Karpas-422 (cell line): ENCODE measurements around the gene AIF1L. TPM values are rescaled to one million over a fixed set of nuclear protein-coding genes. Genes with fewer than 3 reads are reported as not detected.
"Not testable (repeated sequence)": the region's sequence is repeated elsewhere in the genome, so short reads cannot be mapped to it uniquely, and the experiment has no call there.

Source experiments
- DNase-seq: peaks from one replicate; pipeline ENCODE4 v3.0.0-alpha.2; 2015
- H2AFZ ChIP-seq: fragments of 200-600 bp; sonication (generic); 2 replicates; pipeline ENCODE4 v1.6.1; 2014; ENCODE audit warnings: antibody characterized with exemption, low read length, mixed read lengths
- H3K27ac ChIP-seq: fragments of 200-600 bp; sonication (generic); 2 replicates; pipeline ENCODE4 v1.5.1; 2014; ENCODE audit warnings: mild to moderate bottlenecking, low read length, moderate library complexity
- H3K27me3 ChIP-seq: fragments of 200-600 bp; sonication (generic); 2 replicates; pipeline ENCODE4 v1.6.1; 2014; ENCODE audit warnings: low read length, mixed read lengths
- H3K36me3 ChIP-seq: fragments of 200-600 bp; sonication (generic); 2 replicates; pipeline ENCODE4 v1.6.1; 2014; ENCODE audit warnings: low read length, mixed read lengths; ENCODE audit not compliant: insufficient read depth
- H3K4me1 ChIP-seq: fragments of 200-600 bp; sonication (generic); 2 replicates; pipeline ENCODE4 v1.6.1; 2014; ENCODE audit warnings: mild to moderate bottlenecking, low read length, mixed read lengths
- H3K4me2 ChIP-seq: fragments of 200-600 bp; sonication (generic); 2 replicates; pipeline ENCODE4 v1.6.1; 2014; ENCODE audit warnings: low read length, low read depth, mild to moderate bottlenecking; ENCODE audit not compliant: poor library complexity, severe bottlenecking
- H3K4me3 ChIP-seq: fragments of 200-600 bp; sonication (generic); 2 replicates; pipeline ENCODE4 v1.5.1; 2014; ENCODE audit warnings: mild to moderate bottlenecking, antibody characterized with exemption, low read length, mixed read lengths
- H3K79me2 ChIP-seq: fragments of 200-600 bp; sonication (generic); 2 replicates; pipeline ENCODE4 v1.6.1; 2014; ENCODE audit warnings: mild to moderate bottlenecking, low read length, mixed read lengths
- H3K9ac ChIP-seq: fragments of 200-600 bp; sonication (generic); 2 replicates; pipeline ENCODE4 v1.6.0; 2014; ENCODE audit warnings: low read length
- H3K9me2 ChIP-seq: fragments of 200-600 bp; sonication (generic), shearing (Covaris generic); replicated peaks from 2 replicates; pipeline ENCODE4 v1.6.0; 2014; ENCODE audit warnings: mild to moderate bottlenecking, low read length, moderate library complexity; ENCODE audit not compliant: insufficient read depth
- H3K9me3 ChIP-seq: fragments of 300-700, 200-600 bp; sonication (generic); 2 replicates; pipeline ENCODE4 v1.6.1; 2014; ENCODE audit warnings: low read length, mixed read lengths
- H4K20me1 ChIP-seq: fragments of 200-600 bp; sonication (generic); 2 replicates; pipeline ENCODE4 v1.6.1; 2014; ENCODE audit warnings: mild to moderate bottlenecking, antibody characterized with exemption, low read length, low read depth; ENCODE audit not compliant: insufficient read depth
- total RNA-seq: library from RNA; depleted of rRNA; stranded (reverse); fragments of >200 nt; shearing (Covaris generic); gene quantifications from 2 replicates; pipeline ENCODE4 v1.2.3, GENCODE V29; 2014; ENCODE audit warnings: low replicate concordance

The AIF1L gene
- total RNA-seq, 1 experiment from 2014 or later = not detected

- Histone ChIP-seq H2AFZ (no peak overlapping the region), H3K27ac (no peak overlapping the region), H3K79me2 (no peaks in the 10 kb centered on the region), H3K9me3 (no peaks in the 10 kb centered on the region), H3K27me3 (no peaks in the 10 kb centered on the region), H4K20me1 (no peaks in the 10 kb centered on the region), H3K4me1 (no peaks in the 10 kb centered on the region), H3K4me3 (no peak overlapping the region), H3K4me2 (no peak overlapping the region), H3K9me2 (no peaks in the 10 kb centered on the region), H3K36me3 (no peaks in the 10 kb centered on the region), H3K9ac (no peak overlapping the region)
- DNase-seq = no peak
These were observed 2.3 kb upstream of the AIF1L start for GRCh38 chr9:131094015-131094414.

GRCh38 chr9:131094622-131095021 is 1.7 kb upstream of the AIF1L start:
- no peak overlapping the region for H2AFZ ChIP-seq
- no peaks in the 10 kb centered on the region for H3K9me3 ChIP-seq
- no peaks in the 10 kb centered on the region for H3K9me2 ChIP-seq
- no peaks in the 10 kb centered on the region for H3K27me3 ChIP-seq
- no peak overlapping the region for H3K4me3 ChIP-seq
- no peaks in the 10 kb centered on the region for H3K79me2 ChIP-seq
- H4K20me1 ChIP-seq = no peaks in the 10 kb centered on the region
- no peak overlapping the region for H3K4me2 ChIP-seq
- no peak overlapping the region for H3K9ac ChIP-seq
- H3K27ac ChIP-seq = no peak overlapping the region
- no peak for DNase-seq
- H3K36me3 ChIP-seq = no peaks in the 10 kb centered on the region
- no peaks in the 10 kb centered on the region for H3K4me1 ChIP-seq

- Histone ChIP-seq H3K9me2 (no peaks in the 10 kb centered on the region), H2AFZ (no peak overlapping the region), H3K4me2 (no peak overlapping the region), H3K4me3 (no peak overlapping the region), H4K20me1 (no peaks in the 10 kb centered on the region), H3K36me3 (no peaks in the 10 kb centered on the region), H3K27me3 (no peaks in the 10 kb centered on the region), H3K9ac (no peak overlapping the region), H3K27ac (no peak overlapping the region), H3K79me2 (no peaks in the 10 kb centered on the region), H3K9me3 (no peaks in the 10 kb centered on the region), H3K4me1 (no peaks in the 10 kb centered on the region)
- DNase-seq = no peak
These were observed 564 bp upstream of the AIF1L start for GRCh38 chr9:131095666-131096268.

DNA sequence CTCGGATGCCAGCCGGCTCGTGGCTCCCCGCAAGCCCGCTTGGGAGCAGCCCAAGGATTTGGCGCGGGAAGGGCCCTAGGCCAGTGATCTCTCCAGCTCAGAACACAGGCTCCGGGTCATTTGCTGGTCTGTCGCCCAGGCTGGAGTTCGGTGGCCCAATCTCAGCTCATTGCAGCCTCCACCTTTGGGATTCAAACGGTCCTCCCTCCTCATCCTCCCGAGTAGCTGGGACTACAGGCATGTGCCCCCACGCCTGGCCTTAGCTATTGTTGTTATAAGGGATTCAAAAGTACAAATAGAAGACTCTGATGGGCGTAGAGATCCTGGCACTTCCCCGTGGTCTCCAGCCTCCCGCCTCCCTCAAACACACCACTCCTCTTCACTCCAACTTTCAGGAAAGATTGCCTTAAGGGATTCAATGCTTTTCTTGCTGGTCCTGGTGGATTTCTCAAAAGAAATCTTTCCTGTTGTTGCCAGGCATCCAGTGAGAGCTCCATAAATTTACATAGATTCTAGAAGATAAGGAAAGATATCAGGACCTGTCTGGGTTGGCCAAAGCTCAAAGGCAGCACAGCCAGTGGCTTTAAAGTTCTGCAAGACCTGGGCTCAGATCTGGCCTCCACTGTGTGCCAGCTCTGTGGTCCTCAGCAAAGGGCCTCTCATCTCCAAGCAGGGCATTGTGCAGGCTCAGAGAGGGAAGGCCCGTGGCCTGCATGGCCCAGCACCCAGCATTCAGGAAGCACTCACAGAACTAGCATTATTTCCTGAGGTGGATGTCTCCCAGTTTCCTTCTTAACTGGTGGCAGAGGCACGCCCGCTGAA is 1.0 kb downstream of the AIF1L start:
- DNase-seq = no peak
- Histone ChIP-seq H3K9me2 (no peaks in the 10 kb centered on the region), H3K4me1 (no peaks in the 10 kb centered on the region), H3K4me3 (no peak overlapping the region), H3K79me2 (no peaks in the 10 kb centered on the region), H4K20me1 (no peaks in the 10 kb centered on the region), H3K4me2 (no peak overlapping the region), H3K27ac (no peak overlapping the region), H3K27me3 (no peaks in the 10 kb centered on the region), H3K9ac (no peak overlapping the region), H3K9me3 (no peaks in the 10 kb centered on the region), H3K36me3 (no peaks in the 10 kb centered on the region), H2AFZ (no peak overlapping the region)

DNA sequence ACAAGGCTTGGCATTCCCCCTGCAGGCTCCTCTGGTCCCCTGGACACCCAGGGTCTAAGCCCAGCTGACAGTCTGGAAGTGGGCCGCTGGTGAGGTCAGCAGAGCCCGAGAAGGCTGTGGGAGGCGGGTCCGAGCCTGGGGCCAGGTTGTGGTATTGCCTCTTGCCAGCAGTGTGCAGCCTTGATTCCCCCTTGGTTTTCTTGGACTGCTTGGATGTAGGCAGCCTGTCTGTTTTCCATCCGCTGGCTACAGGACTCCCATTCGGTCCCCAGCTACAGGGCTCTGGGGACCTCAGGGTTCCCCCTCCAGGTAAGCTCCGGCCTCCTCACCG is 1.6 kb downstream of the AIF1L start:
- no peak overlapping the region for H3K9ac ChIP-seq
- H3K27ac ChIP-seq = no peak overlapping the region
- H3K9me2 ChIP-seq = no peaks in the 10 kb centered on the region
- H3K27me3 ChIP-seq = no peaks in the 10 kb centered on the region
- H4K20me1 ChIP-seq = no peaks in the 10 kb centered on the region
- H3K79me2 ChIP-seq = no peaks in the 10 kb centered on the region
- no peaks in the 10 kb centered on the region for H3K36me3 ChIP-seq
- DNase-seq = no peak
- H3K4me3 ChIP-seq = no peak overlapping the region
- no peaks in the 10 kb centered on the region for H3K4me1 ChIP-seq
- H3K9me3 ChIP-seq = no peaks in the 10 kb centered on the region
- H3K4me2 ChIP-seq = no peak overlapping the region
- no peak overlapping the region for H2AFZ ChIP-seq

DNA sequence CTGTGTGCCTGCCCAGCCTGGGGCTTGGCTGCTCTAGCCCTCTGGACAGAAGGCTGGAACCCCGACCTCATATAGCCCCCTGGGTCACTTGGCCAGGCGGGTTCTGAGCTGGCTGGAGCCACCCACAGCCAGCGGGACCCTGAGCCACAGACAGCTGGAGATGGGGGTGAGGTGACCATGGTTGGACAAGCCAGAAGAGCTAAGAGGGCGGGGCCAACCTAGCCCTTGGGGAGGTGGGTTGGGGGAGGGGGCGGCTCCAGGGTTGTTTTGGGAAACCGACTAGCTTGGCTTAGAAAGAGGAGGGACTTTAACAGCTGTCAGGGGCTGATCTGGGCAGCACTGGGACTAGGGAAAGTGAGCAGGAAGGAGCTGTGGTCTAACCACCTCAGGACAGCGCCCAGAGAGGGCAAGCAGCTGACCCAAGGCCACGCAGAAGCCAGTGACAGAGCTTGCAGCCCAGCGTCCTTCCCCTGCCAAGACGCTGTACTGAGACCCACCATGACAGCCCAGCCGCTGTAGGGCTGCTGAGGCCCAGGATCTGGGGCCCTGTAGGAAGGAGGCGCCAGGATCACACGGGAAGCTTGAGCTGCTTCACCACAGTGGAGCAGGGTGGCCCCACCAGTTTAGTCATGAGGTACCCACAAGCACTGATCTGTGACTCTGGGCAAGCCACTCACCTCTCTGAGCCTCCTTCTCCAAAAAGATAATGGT is 2.2 kb downstream of the AIF1L start:
- Histone ChIP-seq H3K4me1 (no peaks in the 10 kb centered on the region), H3K9me2 (no peaks in the 10 kb centered on the region), H3K9me3 (no peaks in the 10 kb centered on the region), H3K27me3 (no peaks in the 10 kb centered on the region), H3K4me2 (no peak overlapping the region), H4K20me1 (no peaks in the 10 kb centered on the region), H3K79me2 (no peaks in the 10 kb centered on the region), H3K36me3 (no peaks in the 10 kb centered on the region), H3K9ac (no peak overlapping the region), H3K27ac (no peak overlapping the region), H3K4me3 (no peak overlapping the region), H2AFZ (no peak overlapping the region)
- DNase-seq = no peak

GRCh38 chr9:131099102-131099606 is 2.8 kb downstream of the AIF1L start:
- Histone ChIP-seq H3K9me2 (no peaks in the 10 kb centered on the region), H3K27me3 (no peaks in the 10 kb centered on the region), H3K4me1 (no peaks in the 10 kb centered on the region), H3K36me3 (no peaks in the 10 kb centered on the region), H3K27ac (no peak overlapping the region), H3K4me2 (no peak overlapping the region), H3K79me2 (no peaks in the 10 kb centered on the region), H3K9me3 (no peaks in the 10 kb centered on the region), H3K4me3 (no peak overlapping the region), H4K20me1 (no peaks in the 10 kb centered on the region), H3K9ac (no peak overlapping the region), H2AFZ (no peak overlapping the region)
- no peak for DNase-seq

DNA sequence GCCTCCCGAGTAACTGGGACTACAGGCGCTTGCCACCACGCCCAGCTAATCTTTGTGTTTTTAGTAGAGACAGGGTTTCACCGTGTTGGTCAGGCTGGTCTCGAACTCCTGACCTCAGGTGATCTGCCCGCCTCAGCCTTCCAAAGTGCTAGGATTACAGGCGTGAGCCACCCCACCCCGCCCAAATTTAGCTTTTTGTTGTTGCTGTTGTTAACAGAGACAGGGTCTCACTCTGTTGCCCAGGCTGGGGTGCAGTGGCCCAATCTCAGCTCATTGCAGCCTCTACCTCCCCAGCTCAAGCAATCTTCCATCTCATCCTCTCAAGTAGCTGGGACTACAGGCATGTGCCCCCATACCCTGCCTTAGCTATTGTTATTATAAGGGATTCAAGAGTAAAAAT is 3.5 kb downstream of the AIF1L start:
- DNase-seq, H4K20me1 ChIP-seq, H2AFZ ChIP-seq, H3K27ac ChIP-seq, H3K9ac ChIP-seq, H3K9me3 ChIP-seq, H3K4me3 ChIP-seq, H3K36me3 ChIP-seq, H3K79me2 ChIP-seq, H3K4me1 ChIP-seq, H3K27me3 ChIP-seq, H3K4me2 ChIP-seq, H3K9me2 ChIP-seq: not testable (repeated sequence)
